Astrocyte of the cerebellum (primary cell): ENCODE results near the gene XRCC4.

Source experiments
- DNase-seq: peaks from one replicate; pipeline ENCODE4 v3.0.0-alpha.2; 2011; ENCODE audit warnings: low read depth
- H3K4me3 ChIP-seq: 2 replicates; pipeline ENCODE4 v1.5.1; 2011; ENCODE audit warnings: mild to moderate bottlenecking, low read depth, low read length, moderate library complexity
- in situ Hi-C: cut with HindIII; loops from 2 replicates; pipeline ENCODE4 v1.10.0; 2017; ENCODE audit warnings: low sequenced_read_pairs
- TF ChIP-seq, protein P1 (sequence below): IDR thresholded peaks from 2 replicates; pipeline ENCODE4 v1.5.1; 2012; ENCODE audit warnings: low read length, low read depth, moderate library complexity, mild to moderate bottlenecking; ENCODE audit errors: missing control alignments

The XRCC4 gene

DNA sequence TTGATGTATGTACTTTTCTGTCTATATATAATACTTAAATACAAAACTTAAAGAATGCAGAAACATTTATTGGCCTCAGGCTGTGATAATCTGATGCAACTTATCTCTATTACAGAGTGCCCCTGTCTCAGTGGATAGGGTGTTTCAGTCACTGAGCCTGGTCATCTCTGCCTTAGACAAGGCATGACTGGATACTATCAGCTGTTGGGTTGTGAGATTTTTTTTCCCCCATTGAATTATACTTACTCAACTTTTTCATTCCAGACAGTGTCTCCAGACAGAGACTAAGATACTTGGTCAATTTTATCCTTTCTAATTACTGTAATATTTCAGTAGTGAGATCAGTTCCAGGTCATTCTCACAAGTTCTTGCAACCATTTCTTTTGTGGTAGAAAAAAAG lies 26.7 kb downstream of the XRCC4 start:
- in situ Hi-C loops, result no loop called here
- no peak for DNase-seq
- TF ChIP-seq, protein P1, sequence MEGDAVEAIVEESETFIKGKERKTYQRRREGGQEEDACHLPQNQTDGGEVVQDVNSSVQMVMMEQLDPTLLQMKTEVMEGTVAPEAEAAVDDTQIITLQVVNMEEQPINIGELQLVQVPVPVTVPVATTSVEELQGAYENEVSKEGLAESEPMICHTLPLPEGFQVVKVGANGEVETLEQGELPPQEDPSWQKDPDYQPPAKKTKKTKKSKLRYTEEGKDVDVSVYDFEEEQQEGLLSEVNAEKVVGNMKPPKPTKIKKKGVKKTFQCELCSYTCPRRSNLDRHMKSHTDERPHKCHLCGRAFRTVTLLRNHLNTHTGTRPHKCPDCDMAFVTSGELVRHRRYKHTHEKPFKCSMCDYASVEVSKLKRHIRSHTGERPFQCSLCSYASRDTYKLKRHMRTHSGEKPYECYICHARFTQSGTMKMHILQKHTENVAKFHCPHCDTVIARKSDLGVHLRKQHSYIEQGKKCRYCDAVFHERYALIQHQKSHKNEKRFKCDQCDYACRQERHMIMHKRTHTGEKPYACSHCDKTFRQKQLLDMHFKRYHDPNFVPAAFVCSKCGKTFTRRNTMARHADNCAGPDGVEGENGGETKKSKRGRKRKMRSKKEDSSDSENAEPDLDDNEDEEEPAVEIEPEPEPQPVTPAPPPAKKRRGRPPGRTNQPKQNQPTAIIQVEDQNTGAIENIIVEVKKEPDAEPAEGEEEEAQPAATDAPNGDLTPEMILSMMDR, result no peak
- no peak overlapping the region for H3K4me3 ChIP-seq

DNA sequence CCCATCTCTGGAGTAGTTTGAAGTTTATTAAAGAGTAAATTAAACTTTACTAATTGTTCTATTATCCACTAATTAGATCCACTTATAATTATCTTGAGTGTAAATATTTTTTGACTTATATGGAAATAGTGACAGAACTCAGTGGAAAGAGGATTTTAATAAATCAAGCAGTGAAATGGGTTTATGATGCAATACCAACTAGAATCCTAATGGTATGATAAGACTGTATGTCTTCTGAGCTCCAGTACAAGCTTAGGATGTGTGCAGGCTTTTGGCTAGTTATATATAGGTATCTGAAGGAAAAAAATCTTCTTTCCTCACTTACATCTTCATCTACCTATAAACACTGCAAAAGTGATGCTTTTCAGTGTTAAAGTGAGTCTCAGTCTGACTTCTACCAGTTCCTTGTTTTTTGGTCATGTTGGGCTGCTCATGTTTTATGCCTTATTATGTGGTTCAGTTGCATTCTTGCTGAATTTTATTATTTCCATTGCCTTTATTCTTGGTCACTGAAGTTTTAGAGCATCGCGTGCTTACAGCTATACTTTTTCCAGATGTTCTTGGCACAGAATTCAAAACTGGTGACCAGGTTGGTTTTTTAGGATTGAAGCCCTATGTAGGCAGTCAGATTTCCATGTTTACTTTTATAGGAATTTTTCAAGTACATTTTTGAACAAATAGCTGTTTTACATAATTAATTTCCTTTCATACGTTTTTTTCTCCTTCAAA lies 30.5 kb downstream of the XRCC4 start:
- TF ChIP-seq, protein P1, result no peak
- H3K4me3 ChIP-seq, result no peak overlapping the region
- in situ Hi-C loops, result no loop called here
- DNase-seq, result peak; percentile 6

DNA sequence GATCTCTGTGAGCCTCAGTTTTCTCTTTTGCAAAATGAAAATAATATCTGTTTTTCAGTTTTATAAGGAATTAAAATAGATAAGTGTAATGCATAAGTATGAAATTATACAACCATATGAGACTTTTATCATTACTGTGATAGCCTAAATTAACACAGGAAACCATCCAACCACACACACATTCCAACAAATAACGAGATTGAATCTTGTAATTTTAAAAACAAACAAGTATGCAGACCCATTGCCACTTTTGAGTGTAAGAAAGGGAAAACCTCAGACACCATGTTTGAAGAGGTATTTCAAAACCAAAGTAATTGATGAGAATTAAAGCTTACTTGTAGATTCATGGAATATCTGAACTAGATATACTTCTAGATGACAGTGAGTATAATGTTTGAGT lies 32.0 kb downstream of the XRCC4 start:
- no peak overlapping the region for H3K4me3 ChIP-seq
- DNase-seq, result no peak
- TF ChIP-seq, protein P1, result no peak
- in situ Hi-C loops, result no loop called here

DNA sequence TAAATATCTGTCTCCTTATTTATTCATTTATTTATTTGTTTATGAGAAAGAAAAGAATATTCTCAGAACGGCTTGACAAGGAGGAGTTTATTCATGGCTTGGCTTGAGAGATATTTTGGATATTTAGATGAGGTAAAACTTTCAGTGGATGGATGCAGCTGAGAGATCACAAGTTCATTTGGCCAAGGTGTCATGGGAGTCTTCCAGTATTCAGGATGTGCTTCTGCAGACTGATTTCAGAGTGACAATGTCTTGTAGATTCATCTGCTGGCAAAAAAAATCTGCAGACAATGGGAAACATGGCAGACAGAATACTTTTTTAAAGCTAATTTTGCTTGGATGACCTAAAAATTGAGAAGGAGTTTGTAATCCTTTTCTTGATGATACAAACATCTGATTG lies 38.5 kb downstream of the XRCC4 start:
- DNase-seq, result no peak
- TF ChIP-seq, protein P1, result no peak
- in situ Hi-C loops, result no loop called here
- H3K4me3 ChIP-seq, result no peak overlapping the region

DNA sequence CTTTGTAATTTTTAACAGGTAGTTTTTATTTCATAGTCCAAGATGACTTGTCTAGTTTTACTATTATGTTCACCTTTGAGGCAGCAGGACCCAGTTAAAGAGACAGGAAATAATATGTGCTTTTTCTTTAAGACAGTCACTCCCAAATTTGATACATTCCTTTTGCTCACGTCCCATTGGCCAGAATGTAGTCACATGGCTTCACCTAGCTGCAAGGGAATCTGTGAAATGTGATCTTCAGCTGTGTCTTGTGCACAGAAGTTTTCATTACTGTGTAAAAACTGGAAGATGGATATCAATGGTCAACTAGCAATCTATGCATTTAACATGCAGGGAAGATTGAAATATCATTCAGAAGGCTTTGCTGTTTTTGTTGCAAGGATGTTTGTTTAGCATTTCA lies 41.1 kb downstream of the XRCC4 start:
- in situ Hi-C loops, result no loop called here
- no peak overlapping the region for H3K4me3 ChIP-seq
- DNase-seq, result no peak
- TF ChIP-seq, protein P1, result no peak

DNA sequence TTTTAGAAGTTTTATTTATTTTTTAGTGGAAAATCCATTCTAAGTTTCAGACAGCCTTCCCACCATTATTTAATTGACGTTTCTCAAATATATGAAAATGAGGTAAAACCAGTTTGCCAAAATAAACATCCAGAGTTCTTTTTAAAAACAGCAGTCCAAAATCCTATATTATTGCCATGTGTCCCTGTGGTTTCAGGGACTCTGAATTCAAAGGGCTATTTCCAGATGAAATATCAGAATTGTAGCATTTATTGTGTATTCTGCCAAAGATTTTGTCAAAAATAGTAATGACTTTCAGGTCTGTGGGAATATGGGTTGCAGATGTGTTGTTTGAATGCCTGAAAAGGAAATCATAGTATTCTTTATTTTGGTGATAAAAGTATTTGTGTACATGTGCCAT lies 41.6 kb downstream of the XRCC4 start:
- no peak for DNase-seq
- no peak overlapping the region for H3K4me3 ChIP-seq
- in situ Hi-C loops, result no loop called here
- TF ChIP-seq, protein P1, result no peak

DNA sequence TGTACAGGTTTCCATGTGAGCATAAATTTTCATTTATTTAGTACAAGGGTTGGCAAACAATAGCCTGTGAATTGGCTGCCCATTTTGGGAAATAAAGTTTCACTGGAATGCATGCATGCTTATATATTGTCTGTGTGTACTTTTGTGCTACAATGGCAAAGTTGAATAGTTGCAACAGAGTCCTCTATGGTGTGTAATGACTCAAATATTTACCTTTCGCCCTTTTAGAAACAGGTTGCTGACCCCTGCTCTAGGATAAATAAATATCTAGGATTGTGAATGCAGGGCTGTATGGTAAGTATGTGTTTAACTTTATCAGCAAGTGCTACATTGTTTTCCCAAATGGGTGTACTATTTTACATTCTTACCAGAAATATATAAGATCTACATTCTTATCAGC lies 47.2 kb downstream of the XRCC4 start:
- H3K4me3 ChIP-seq, result no peak overlapping the region
- TF ChIP-seq, protein P1, result no peak
- no peak for DNase-seq
- in situ Hi-C loops, result no loop called here
